Tibial nerve (tissue), 4 donors: ENCODE data around the gene CPSF7. TPM values are rescaled to one million over a fixed set of nuclear protein-coding genes. Genes with fewer than 3 reads are reported as not detected.
"Not testable (repeated sequence)": the region's sequence is repeated elsewhere in the genome, so short reads cannot be mapped to it uniquely, and the experiment has no call there.

Experiments
- DNase-seq, 2 donors: peaks; one replicate each; pipeline ENCODE4 v3.0.0-alpha.2; 2019; ENCODE audit warnings: low spot score in 2 of 2
- H3K27ac ChIP-seq, 4 donors: fragments of 200-600 bp; sonication (generic) in 3 of 4; one replicate each; pipeline ENCODE4 v1.5.1; 2017 to 2019; ENCODE audit warnings: mild to moderate bottlenecking in 1 of 4
- H3K27me3 ChIP-seq, 2 donors: fragments of 200-600 bp; sonication (generic) in 1 of 2; one replicate each; pipeline versions ENCODE4 v1.5.1 to v1.6.0; 2017 to 2019
- H3K36me3 ChIP-seq, 3 donors: fragments of 200-600 bp; sonication (generic); one replicate each; pipeline ENCODE4 v1.5.1; 2018 to 2019
- H3K4me1 ChIP-seq, 4 donors: fragments of 200-600 bp; sonication (generic) in 3 of 4; one replicate each; pipeline ENCODE4 v1.5.1; 2017 to 2019
- H3K4me3 ChIP-seq, 4 donors: fragments of 200-600 bp; sonication (generic) in 3 of 4; one replicate each; pipeline ENCODE4 v1.5.1; 2017 to 2019; ENCODE audit warnings: mild to moderate bottlenecking in 1 of 4, moderate library complexity in 1 of 4
- H3K9me3 ChIP-seq, 4 donors: fragments of 200-600 bp; sonication (generic) in 3 of 4; one replicate each; pipeline ENCODE4 v1.5.1; 2017 to 2019
- CTCF ChIP-seq, 5 experiments: fragments of 200-600 bp in 3 of 5; fragments of 450-650 bp in 2 of 5; sonication (generic) in 3 of 5; IDR thresholded peaks; one replicate each; pipeline ENCODE4 v1.5.1; 2016 to 2019; ENCODE audit warnings: antibody characterized with exemption in 5 of 5, mild to moderate bottlenecking in 3 of 5, moderate library complexity in 2 of 5
- EP300 ChIP-seq, 2 donors: sonication (generic); formaldehyde crosslinking; IDR thresholded peaks; one replicate each; pipeline ENCODE4 v1.6.1; 2017; ENCODE audit warnings: antibody characterized with exemption in 2 of 2, mild to moderate bottlenecking in 1 of 2
- POLR2A ChIP-seq, 2 donors: fragments of 450-650 bp; IDR thresholded peaks; one replicate each; pipeline ENCODE4 v1.6.1; 2017; ENCODE audit warnings: antibody characterized with exemption in 2 of 2, mild to moderate bottlenecking in 2 of 2, moderate library complexity in 2 of 2
- WGBS, 2 donors: methylation state at CpG; one replicate each; pipeline ENCODE4 v1.1.5; 2018; 5-methylcytosine and 5-hydroxymethylcytosine counted together
- total RNA-seq, 4 donors: library from RNA; depleted of rRNA; stranded (reverse); fragments of >200 nt; gene quantifications; one replicate each; pipeline ENCODE4 v1.1.0, GENCODE V29; 2016

Gene CPSF7
- total RNA-seq, 4 donors from 2014 or later = 38.1 to 48.6 (median 44.7) TPM

- Histone ChIP-seq H3K27ac (no peak overlapping the region), H3K9me3 (no peaks in the 10 kb centered on the region), H3K4me3 (no peak overlapping the region), H3K4me1 (peaks cover 0 to 14% (median 3%) of the 10 kb centered on the region in 4 donors), H3K36me3 (peaks cover 3 to 94% (median 15%) of the 10 kb centered on the region in 3 donors), H3K27me3 (no peaks in the 10 kb centered on the region)
- DNase-seq = no peak
- TF ChIP-seq POLR2A (IDR thresholded peaks at IDR 0.05) (no peak), CTCF (IDR thresholded peaks at IDR 0.05) (no peak), EP300 (IDR thresholded peaks at IDR 0.05) (no peak)
- WGBS, 2 donors = 91 to 96% methylated on average over 6 of the region's 6 CpGs
Measured at GRCh38 chr11:61442616-61443015, 12.8 kb upstream of the CPSF7 start.

- TF ChIP-seq EP300 (IDR thresholded peaks at IDR 0.05) (no peak), POLR2A (IDR thresholded peaks at IDR 0.05) (no peak), CTCF (IDR thresholded peaks at IDR 0.05) (no peak)
- H3K9me3 ChIP-seq = no peaks in the 10 kb centered on the region
- peaks cover 3 to 79% (median 24%) of the 10 kb centered on the region in 3 donors for H3K36me3 ChIP-seq
- no peak for DNase-seq
- H3K4me3 ChIP-seq = no peak overlapping the region
- no peaks in the 10 kb centered on the region for H3K27me3 ChIP-seq
- H3K4me1 ChIP-seq = peaks cover 0 to 17% (median 0%) of the 10 kb centered on the region in 4 donors
- WGBS, 2 donors = 96% methylated on average over 1 of the region's 1 CpG
- no peak overlapping the region for H3K27ac ChIP-seq
Measured at GRCh38 chr11:61439615-61440014, 9.8 kb upstream of the CPSF7 start.

DNA sequence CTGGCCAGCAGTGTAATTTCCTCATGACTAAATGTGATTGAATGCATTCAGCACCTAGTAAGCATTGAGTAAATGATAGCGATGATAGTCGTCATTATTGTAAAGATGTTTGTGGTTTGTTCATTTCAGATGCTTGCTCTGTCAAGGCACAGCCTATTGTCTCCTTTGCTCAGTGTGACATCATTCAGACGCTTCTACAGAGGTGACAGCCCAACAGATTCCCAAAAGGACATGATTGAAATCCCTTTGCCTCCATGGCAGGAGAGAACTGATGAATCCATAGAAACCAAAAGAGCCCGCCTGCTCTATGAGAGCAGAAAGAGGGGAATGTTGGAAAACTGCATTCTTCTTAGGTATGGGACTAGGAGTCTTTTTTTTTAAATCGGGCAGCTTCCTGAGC, 7.7 kb upstream of the CPSF7 start:
- TF ChIP-seq EP300 (IDR thresholded peaks at IDR 0.05) = no peak
- no peak for TF ChIP-seq CTCF (IDR thresholded peaks at IDR 0.05)
- TF ChIP-seq POLR2A (IDR thresholded peaks at IDR 0.05) = no peak
- no peak overlapping the region for H3K27ac ChIP-seq
- H3K4me1 ChIP-seq = peaks cover 0 to 31% (median 0%) of the 10 kb centered on the region in 4 donors
- H3K9me3 ChIP-seq = no peaks in the 10 kb centered on the region
- no peak overlapping the region for H3K4me3 ChIP-seq
- no peaks in the 10 kb centered on the region for H3K27me3 ChIP-seq
- no peak for DNase-seq
- 93 to 96% methylated on average over 5 of the region's 5 CpGs for WGBS, 2 donors
- peaks cover 3 to 63% (median 24%) of the 10 kb centered on the region in 3 donors for H3K36me3 ChIP-seq

DNA sequence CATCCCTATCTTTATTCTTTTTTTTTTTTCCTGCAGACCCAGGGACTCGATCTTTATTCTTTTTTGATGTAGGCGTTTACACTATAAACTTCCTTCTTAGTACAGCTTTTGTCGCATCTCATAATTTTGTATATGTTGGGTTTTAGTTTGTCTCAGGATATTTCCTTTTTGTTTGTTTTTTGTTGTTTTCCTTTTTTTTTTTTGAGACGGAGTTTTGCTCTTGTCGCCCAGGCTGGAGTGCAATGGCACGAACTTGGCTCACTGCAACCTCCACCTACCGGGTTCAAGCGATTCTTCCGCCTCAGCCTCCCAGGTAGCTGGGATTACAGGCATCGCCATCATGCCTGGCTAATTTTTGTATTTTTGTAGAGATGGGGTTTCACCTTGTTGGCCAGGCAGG, 1.1 kb upstream of the CPSF7 start:
- Histone ChIP-seq H3K27ac (peak overlapping the region in 1 of 4 donors; percentile 98), H3K36me3 (peaks cover 0 to 33% (median 0%) of the 10 kb centered on the region in 3 donors), H3K4me3 (peak overlapping the region; percentile 74 to 86 (median 80)), H3K4me1 (peaks cover 0 to 67% (median 25%) of the 10 kb centered on the region in 4 donors)
- 71 to 72% methylated on average over 10 of the region's 10 CpGs for WGBS, 2 donors
- H3K9me3 ChIP-seq, H3K27me3 ChIP-seq, DNase-seq: not testable (repeated sequence)

- Histone ChIP-seq H3K9me3 (no peaks in the 10 kb centered on the region), H3K27me3 (no peaks in the 10 kb centered on the region), H3K4me3 (peak overlapping the region; percentile 74 to 86 (median 80)), H3K4me1 (peaks cover 0 to 65% (median 28%) of the 10 kb centered on the region in 4 donors), H3K27ac (peak overlapping the region; percentile 91 to 99 (median 98)), H3K36me3 (peaks cover 0 to 49% (median 14%) of the 10 kb centered on the region in 3 donors)
- DNase-seq = peak in 1 of 2 donors; percentile 28
- TF ChIP-seq CTCF (IDR thresholded peaks at IDR 0.05) (peak in 4 of 5 experiments; percentile 8 to 42 (median 14)), EP300 (IDR thresholded peaks at IDR 0.05) (no peak), POLR2A (IDR thresholded peaks at IDR 0.05) (no peak)
- 1 to 2% methylated on average over 10 to 27 of the region's 37 CpGs for WGBS, 2 donors
Measured at GRCh38 chr11:61429346-61429690, 457 bp downstream of the CPSF7 start.
